Stimulated activated CD4-positive, alpha-beta T cell treated with anti-CD3 and anti-CD28 coated beads, Interleukin-12 subunit alpha, Interleukin-12 subunit beta, amount 100 ng/mL, for 48 hours (primary cell): ENCODE measurements around the gene KIF11.
"Not testable (repeated sequence)": the region's sequence is repeated elsewhere in the genome, so short reads cannot be mapped to it uniquely, and the experiment has no call there.

ENCODE experiments used
- DNase-seq, 3 donors: peaks; one replicate each; pipeline ENCODE4 v3.0.0-alpha.2; 2020; ENCODE audit warnings: low read depth in 2 of 3, low spot score in 1 of 3

Gene KIF11

GRCh38 chr10:92592761-92593618 is at the start of gene KIF11:
Gene KIF11 (plus strand): TSS chr10:92593130. CDS start chr10:92593376, 246 bp downstream.
- DNase-seq, result peak; percentile 95 to 97 (median 97)

- no peak for DNase-seq
These were observed 48.6 kb upstream of the KIF11 start for GRCh38 chr10:92544296-92544695.

- no peak for DNase-seq
These were observed 47.4 kb upstream of the KIF11 start for GRCh38 chr10:92545556-92545955.

- DNase-seq, result no peak
These were observed 45.3 kb upstream of the KIF11 start for GRCh38 chr10:92547676-92548075.

- no peak for DNase-seq
These were observed 42.0 kb upstream of the KIF11 start for GRCh38 chr10:92550924-92551323.

- DNase-seq, result no peak
These were observed 40.6 kb upstream of the KIF11 start for GRCh38 chr10:92552310-92552709.

- no peak for DNase-seq
These were observed 39.0 kb upstream of the KIF11 start for GRCh38 chr10:92553959-92554358.

GRCh38 chr10:92559046-92559445 is 33.9 kb upstream of the KIF11 start:
- no peak for DNase-seq

GRCh38 chr10:92562424-92562823 is 30.5 kb upstream of the KIF11 start:
- no peak for DNase-seq

GRCh38 chr10:92567952-92568600 is 24.9 kb upstream of the KIF11 start:
- DNase-seq, result no peak

- DNase-seq, result no peak
These were observed 23.9 kb upstream of the KIF11 start for GRCh38 chr10:92569071-92569470.

GRCh38 chr10:92569663-92570062 is 23.3 kb upstream of the KIF11 start:
- DNase-seq, result not testable (repeated sequence)

- DNase-seq, result no peak
These were observed 21.3 kb upstream of the KIF11 start for GRCh38 chr10:92571649-92572048.

- no peak for DNase-seq
These were observed 20.4 kb upstream of the KIF11 start for GRCh38 chr10:92572362-92573090.

- DNase-seq, result peak in 1 of 3 donors; percentile 31
These were observed 19.7 kb upstream of the KIF11 start for GRCh38 chr10:92573091-92573797.

- DNase-seq, result peak; percentile 66 to 76 (median 72)
These were observed 19.0 kb upstream of the KIF11 start, which contains the start of gene IDE for GRCh38 chr10:92573798-92574547. Gene IDE (minus strand): TSS chr10:92574093. CDS start chr10:92574019, 74 bp downstream.

GRCh38 chr10:92574548-92575261 is 18.2 kb upstream of the KIF11 start:
- DNase-seq, result peak in 1 of 3 donors; percentile 1

- DNase-seq, result no peak
These were observed 17.0 kb upstream of the KIF11 start for GRCh38 chr10:92575961-92576360.

- not testable (repeated sequence) for DNase-seq
These were observed 10.6 kb upstream of the KIF11 start for GRCh38 chr10:92582347-92582746.
